CD4-positive, alpha-beta T cell (primary cell): ENCODE results near the gene CCDC50. TPM values are rescaled to one million over a fixed set of nuclear protein-coding genes. Genes with fewer than 3 reads are reported as not detected.
A peak's percentile ranks its signal among the peaks of the same experiment; 100 is the strongest.

Experiments
- ATAC-seq: fragments of 200-7000 bp; cut with Tn5 transposase; one replicate; pipeline ENCODE4 v1.10.0; 2022; ENCODE audit warnings: mild to moderate bottlenecking; ENCODE audit not compliant: poor library complexity
- CTCF ChIA-PET: fragments of 350-600 bp; sonication (Branson Sonifier 250); formaldehyde crosslinking; loops from one replicate; lab custom pipeline; 2021; ENCODE audit warnings: antibody characterized with exemption, inconsistent platforms; lab: Charles Lee
- POLR2A ChIA-PET: fragments of 350-600 bp; sonication (Branson Sonifier 250); formaldehyde crosslinking; loops from one replicate; lab custom pipeline; 2021; ENCODE audit warnings: antibody characterized with exemption, inconsistent platforms; lab: Charles Lee
- DNase-seq, 14 experiments: peaks; one replicate each; pipeline ENCODE4 v3.0.0-alpha.2; 2013 to 2020; ENCODE audit warnings: mixed read lengths in 2 of 14
- H3K27ac ChIP-seq, 2 donors: one replicate each; pipeline versions ENCODE4 v1.5.1 to v1.7.0; 2013; ENCODE audit warnings: low read length in 2 of 2, low read depth in 1 of 2, mild to moderate bottlenecking in 1 of 2
- H3K27me3 ChIP-seq, 2 experiments: 1 replicate in 1 of 2; 2 replicates in 1 of 2; pipeline versions ENCODE4 v1.6.1 to v1.7.0; 2013; ENCODE audit warnings: low read length in 2 of 2, control low read depth in 1 of 2, mild to moderate bottlenecking in 1 of 2, moderate library complexity in 1 of 2; ENCODE audit not compliant: insufficient read depth in 2 of 2, control insufficient read depth in 1 of 2
- H3K36me3 ChIP-seq: one replicate; pipeline ENCODE4 v1.6.1; 2013; ENCODE audit warnings: low read length, control low read depth; ENCODE audit not compliant: insufficient read depth
- H3K4me1 ChIP-seq: one replicate; pipeline ENCODE4 v1.6.1; 2013; ENCODE audit warnings: low read length, control low read depth; ENCODE audit not compliant: insufficient read depth
- H3K4me3 ChIP-seq: one replicate; pipeline ENCODE4 v1.5.1; 2013; ENCODE audit warnings: mild to moderate bottlenecking, low read length, moderate library complexity
- H3K9me3 ChIP-seq, 2 experiments: 1 replicate in 1 of 2; 2 replicates in 1 of 2; pipeline versions ENCODE4 v1.6.1 to v1.7.0; 2013; ENCODE audit warnings: low read length in 2 of 2, mild to moderate bottlenecking in 2 of 2, control low read depth in 1 of 2, moderate library complexity in 1 of 2; ENCODE audit not compliant: control insufficient read depth in 1 of 2, insufficient read depth in 1 of 2
- H3K27ac Mint-ChIP-seq: one replicate; pipeline ENCODE4 v1.8.0; 2020; ENCODE audit warnings: mixed read lengths
- H3K27me3 Mint-ChIP-seq: one replicate; pipeline ENCODE4 v1.8.0; 2021; ENCODE audit warnings: mixed read lengths
- H3K36me3 Mint-ChIP-seq: one replicate; pipeline ENCODE4 v1.8.0; 2021; ENCODE audit warnings: low read depth, mixed read lengths
- H3K4me1 Mint-ChIP-seq: one replicate; pipeline ENCODE4 v1.8.0; 2021; ENCODE audit warnings: low read depth, mixed read lengths
- H3K4me3 Mint-ChIP-seq: one replicate; pipeline ENCODE4 v1.8.0; 2020; ENCODE audit warnings: mild to moderate bottlenecking, mixed read lengths
- H3K9me3 Mint-ChIP-seq: one replicate; pipeline ENCODE4 v1.8.0; 2020; ENCODE audit warnings: mixed read lengths
- intact Hi-C, 2 experiments: fragments of 100-400 bp; cut with DNase I in 1 of 2; cut with micrococcal nuclease in 1 of 2; formaldehyde crosslinking; loops; one replicate each; pipeline versions ENCODE4 v1.15.1 to v1.9.0; 2023 to 2025; cut with DNase I, micrococcal nuclease
- total RNA-seq, 174 experiments: library from RNA in 2 of 174; stranded (reverse) in 2 of 174; gene quantifications; one replicate each; pipeline ENCODE4 v1.2.3 and lab custom pipeline; 2021 to 2026
- TF ChIP-seq, protein P1 (sequence below): fragments of 200-600 bp; IDR thresholded peaks from one replicate; pipeline ENCODE4 v1.8.0; 2022; ENCODE audit warnings: antibody characterized with exemption, mild to moderate bottlenecking

CCDC50 gene
- total RNA-seq, 2 experiments from 2014 or later: 16.7 to 16.8 TPM

- Mint-ChIP-seq H3K9me3 (no peaks in the 10 kb centered on the region), H3K27me3 (peaks cover 9% of the 10 kb centered on the region), H3K36me3 (no peaks in the 10 kb centered on the region), H3K27ac (peak overlapping the region; percentile 23), H3K4me3 (peak overlapping the region; percentile 81), H3K4me1 (peaks cover 47% of the 10 kb centered on the region)
- intact Hi-C loops: no loop called here
- DNase-seq (no peak), ATAC-seq (no peak)
- ChIA-PET POLR2A (no interaction called here), CTCF (no interaction called here)
- Histone ChIP-seq H3K4me3 (no peak overlapping the region), H3K27ac (no peak overlapping the region), H3K27me3 (peaks cover 0 to 5% of the 10 kb centered on the region in 2 experiments), H3K9me3 (peaks cover 0 to 10% of the 10 kb centered on the region in 2 experiments), H3K4me1 (no peaks in the 10 kb centered on the region), H3K36me3 (no peaks in the 10 kb centered on the region)
- TF ChIP-seq, protein P1, sequence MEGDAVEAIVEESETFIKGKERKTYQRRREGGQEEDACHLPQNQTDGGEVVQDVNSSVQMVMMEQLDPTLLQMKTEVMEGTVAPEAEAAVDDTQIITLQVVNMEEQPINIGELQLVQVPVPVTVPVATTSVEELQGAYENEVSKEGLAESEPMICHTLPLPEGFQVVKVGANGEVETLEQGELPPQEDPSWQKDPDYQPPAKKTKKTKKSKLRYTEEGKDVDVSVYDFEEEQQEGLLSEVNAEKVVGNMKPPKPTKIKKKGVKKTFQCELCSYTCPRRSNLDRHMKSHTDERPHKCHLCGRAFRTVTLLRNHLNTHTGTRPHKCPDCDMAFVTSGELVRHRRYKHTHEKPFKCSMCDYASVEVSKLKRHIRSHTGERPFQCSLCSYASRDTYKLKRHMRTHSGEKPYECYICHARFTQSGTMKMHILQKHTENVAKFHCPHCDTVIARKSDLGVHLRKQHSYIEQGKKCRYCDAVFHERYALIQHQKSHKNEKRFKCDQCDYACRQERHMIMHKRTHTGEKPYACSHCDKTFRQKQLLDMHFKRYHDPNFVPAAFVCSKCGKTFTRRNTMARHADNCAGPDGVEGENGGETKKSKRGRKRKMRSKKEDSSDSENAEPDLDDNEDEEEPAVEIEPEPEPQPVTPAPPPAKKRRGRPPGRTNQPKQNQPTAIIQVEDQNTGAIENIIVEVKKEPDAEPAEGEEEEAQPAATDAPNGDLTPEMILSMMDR: no peak
These were observed 2.2 kb downstream of the CCDC50 start for GRCh38 chr3:191331388-191331787.

DNA sequence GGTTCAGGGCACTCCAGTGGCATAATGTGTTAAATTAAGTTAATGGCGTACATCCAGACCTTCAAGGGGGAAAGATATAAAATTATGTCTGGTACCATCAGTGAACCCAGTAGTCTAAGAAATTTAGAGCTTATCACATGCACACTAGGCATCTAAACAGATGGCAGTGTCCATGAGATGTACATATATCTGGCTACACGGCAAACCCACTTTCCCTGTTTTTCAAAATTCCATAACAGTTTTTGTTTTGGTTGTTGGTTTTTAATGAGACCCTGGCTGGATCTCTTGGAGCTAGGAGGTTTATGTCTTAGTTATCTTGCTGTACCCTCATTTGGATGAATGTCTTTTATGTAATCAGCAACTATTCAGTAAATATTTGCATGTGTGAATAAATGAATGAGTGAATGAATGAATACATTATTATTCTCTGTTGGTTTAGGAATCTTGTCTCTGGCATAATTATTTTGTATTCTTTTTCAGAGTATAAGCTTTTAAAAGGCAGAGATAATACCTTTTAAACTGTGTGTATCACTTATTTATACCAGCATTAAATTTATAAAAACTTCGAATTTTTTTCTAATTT lies 4.2 kb downstream of the CCDC50 start:
- Histone ChIP-seq H3K36me3 (no peaks in the 10 kb centered on the region), H3K4me1 (no peaks in the 10 kb centered on the region), H3K27me3 (peaks cover 0 to 5% of the 10 kb centered on the region in 2 experiments), H3K27ac (no peak overlapping the region), H3K9me3 (peaks cover 0 to 10% of the 10 kb centered on the region in 2 experiments), H3K4me3 (no peak overlapping the region)
- ChIA-PET CTCF (no interaction called here), POLR2A (no interaction called here)
- DNase-seq (no peak), ATAC-seq (no peak)
- H3K4me3 Mint-ChIP-seq: no peak overlapping the region
- H3K27me3 Mint-ChIP-seq: peaks cover 7% of the 10 kb centered on the region
- no peaks in the 10 kb centered on the region for H3K9me3 Mint-ChIP-seq
- H3K27ac Mint-ChIP-seq: no peak overlapping the region
- intact Hi-C loops: no loop called here
- no peaks in the 10 kb centered on the region for H3K36me3 Mint-ChIP-seq
- TF ChIP-seq, protein P1: no peak
- H3K4me1 Mint-ChIP-seq: peaks cover 50% of the 10 kb centered on the region

GRCh38 chr3:191334346-191334893 lies 5.2 kb downstream of the CCDC50 start:
- no peak overlapping the region for H3K27ac ChIP-seq
- intact Hi-C loops: no loop called here
- H3K4me1 Mint-ChIP-seq: peaks cover 49% of the 10 kb centered on the region
- no peak overlapping the region for H3K27ac Mint-ChIP-seq
- peaks cover 0 to 5% of the 10 kb centered on the region in 2 experiments for H3K9me3 ChIP-seq
- no peaks in the 10 kb centered on the region for H3K36me3 Mint-ChIP-seq
- TF ChIP-seq, protein P1: no peak
- no peak overlapping the region for H3K4me3 ChIP-seq
- DNase-seq (no peak), ATAC-seq (no peak)
- no peak overlapping the region for H3K4me3 Mint-ChIP-seq
- no peaks in the 10 kb centered on the region for H3K4me1 ChIP-seq
- no peaks in the 10 kb centered on the region for H3K36me3 ChIP-seq
- POLR2A ChIA-PET: no interaction called here
- H3K27me3 ChIP-seq: no peaks in the 10 kb centered on the region
- CTCF ChIA-PET: no interaction called here
- no peaks in the 10 kb centered on the region for H3K9me3 Mint-ChIP-seq
- peaks cover 4% of the 10 kb centered on the region for H3K27me3 Mint-ChIP-seq
